Tibial artery (tissue), 4 donors: Measurements from ENCODE around the gene RERE.

Experiments used
- DNase-seq, 2 donors: peaks; one replicate each; pipeline ENCODE4 v3.0.0-alpha.2; 2019
- H3K27ac ChIP-seq, 2 donors: fragments of 200-600 bp; sonication (generic) in 1 of 2; 1 replicate in 1 of 2; 2 replicates in 1 of 2; pipeline ENCODE4 v1.5.1; 2018 to 2019; ENCODE audit warnings: mild to moderate bottlenecking in 1 of 2
- H3K27me3 ChIP-seq, 2 donors: fragments of 200-600 bp; sonication (generic) in 1 of 2; one replicate each; pipeline versions ENCODE4 v1.5.1 to v1.6.0; 2016 to 2019
- H3K36me3 ChIP-seq, 3 donors: fragments of 200-600 bp; sonication (generic) in 2 of 3; one replicate each; pipeline ENCODE4 v1.5.1; 2016 to 2019; ENCODE audit warnings: mild to moderate bottlenecking in 2 of 3
- H3K4me1 ChIP-seq, 4 donors: fragments of 200-600 bp; sonication (generic) in 2 of 4; 1 replicate in 3 of 4; 2 replicates in 1 of 4; pipeline ENCODE4 v1.5.1; 2016 to 2019
- H3K4me3 ChIP-seq, 2 donors: fragments of 200-600 bp; sonication (generic) in 1 of 2; 1 replicate in 1 of 2; 2 replicates in 1 of 2; pipeline ENCODE4 v1.5.1; 2018 to 2019; ENCODE audit warnings: mild to moderate bottlenecking in 2 of 2
- H3K9me3 ChIP-seq, 3 donors: fragments of 200-600 bp; sonication (generic) in 1 of 3; one replicate each; pipeline ENCODE4 v1.5.1; 2016 to 2019
- intact Hi-C: fragments of 100-400 bp; cut with DNase I; formaldehyde crosslinking; loops from one replicate; pipeline ENCODE4 v1.15.0; 2023; ENCODE audit warnings: low total_unique reads
- TF ChIP-seq, protein P1 (sequence below), 2 experiments: fragments of 200-600 bp in 1 of 2; fragments of 450-650 bp in 1 of 2; IDR thresholded peaks; one replicate each; pipeline ENCODE4 v1.5.1; 2017 to 2019; ENCODE audit warnings: antibody characterized with exemption in 2 of 2, mild to moderate bottlenecking in 1 of 2, moderate library complexity in 1 of 2

RERE gene

DNA sequence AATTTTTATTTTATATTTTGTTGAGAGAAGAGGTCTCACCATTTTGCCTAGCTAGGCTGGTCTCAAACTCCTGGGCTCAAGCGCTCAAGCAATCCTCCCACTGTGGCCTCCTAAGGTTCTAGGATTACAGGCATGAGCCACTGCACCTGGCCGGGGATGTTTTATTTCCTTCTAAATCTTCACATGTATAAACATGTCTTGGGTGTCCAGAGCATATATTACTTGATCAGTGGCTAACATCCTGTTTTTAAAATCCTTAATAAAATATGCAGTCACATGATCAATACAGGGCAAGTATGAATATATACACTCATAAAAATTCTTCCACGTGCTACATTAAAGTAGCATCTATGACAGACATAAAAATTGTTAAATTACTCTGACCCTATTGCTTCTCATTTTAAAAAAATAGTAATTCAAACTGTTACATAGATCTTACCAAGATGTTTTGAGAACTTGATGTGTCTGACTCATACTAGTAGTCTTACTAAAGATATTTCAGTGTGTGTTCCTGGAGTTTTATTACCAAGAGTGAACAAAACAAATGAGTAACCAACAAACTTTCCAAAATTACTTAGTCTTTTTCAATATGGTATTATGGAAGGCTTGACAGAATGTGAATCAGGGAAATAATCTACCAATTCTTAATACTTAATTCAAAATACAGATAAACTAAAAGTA is 277.0 kb downstream of the RERE start:
- peaks cover 0 to 3% (median 0%) of the 10 kb centered on the region in 3 donors for H3K36me3 ChIP-seq
- H3K4me1 ChIP-seq, result peaks cover 0 to 34% (median 9%) of the 10 kb centered on the region in 4 donors
- TF ChIP-seq, protein P1, sequence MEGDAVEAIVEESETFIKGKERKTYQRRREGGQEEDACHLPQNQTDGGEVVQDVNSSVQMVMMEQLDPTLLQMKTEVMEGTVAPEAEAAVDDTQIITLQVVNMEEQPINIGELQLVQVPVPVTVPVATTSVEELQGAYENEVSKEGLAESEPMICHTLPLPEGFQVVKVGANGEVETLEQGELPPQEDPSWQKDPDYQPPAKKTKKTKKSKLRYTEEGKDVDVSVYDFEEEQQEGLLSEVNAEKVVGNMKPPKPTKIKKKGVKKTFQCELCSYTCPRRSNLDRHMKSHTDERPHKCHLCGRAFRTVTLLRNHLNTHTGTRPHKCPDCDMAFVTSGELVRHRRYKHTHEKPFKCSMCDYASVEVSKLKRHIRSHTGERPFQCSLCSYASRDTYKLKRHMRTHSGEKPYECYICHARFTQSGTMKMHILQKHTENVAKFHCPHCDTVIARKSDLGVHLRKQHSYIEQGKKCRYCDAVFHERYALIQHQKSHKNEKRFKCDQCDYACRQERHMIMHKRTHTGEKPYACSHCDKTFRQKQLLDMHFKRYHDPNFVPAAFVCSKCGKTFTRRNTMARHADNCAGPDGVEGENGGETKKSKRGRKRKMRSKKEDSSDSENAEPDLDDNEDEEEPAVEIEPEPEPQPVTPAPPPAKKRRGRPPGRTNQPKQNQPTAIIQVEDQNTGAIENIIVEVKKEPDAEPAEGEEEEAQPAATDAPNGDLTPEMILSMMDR (IDR thresholded peaks at IDR 0.05), result no peak
- intact Hi-C loops, result no loop called here
- no peak for DNase-seq
- no peaks in the 10 kb centered on the region for H3K27me3 ChIP-seq
- H3K27ac ChIP-seq, result peak overlapping the region; percentile 65 to 79
- H3K4me3 ChIP-seq, result no peak overlapping the region
- H3K9me3 ChIP-seq, result no peaks in the 10 kb centered on the region

DNA sequence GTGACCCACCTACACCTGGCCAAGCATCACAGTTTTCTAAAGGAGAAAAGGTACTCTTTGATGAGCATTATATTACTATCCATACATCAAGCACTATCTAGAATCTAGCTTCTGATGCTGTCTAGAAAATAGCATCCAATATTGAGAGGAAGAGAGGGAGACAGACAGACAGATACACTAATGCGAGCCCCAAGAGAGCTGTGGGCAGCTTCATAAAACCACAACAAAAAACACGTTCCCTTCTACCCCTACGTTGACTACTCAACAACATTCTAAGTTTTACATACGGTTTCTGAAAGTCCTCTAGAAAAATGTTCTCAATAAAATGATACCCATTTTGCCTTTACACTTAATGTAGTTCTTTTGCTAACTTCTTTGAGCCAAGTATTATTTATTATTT is 277.8 kb downstream of the RERE start:
- intact Hi-C loops, result no loop called here

DNA sequence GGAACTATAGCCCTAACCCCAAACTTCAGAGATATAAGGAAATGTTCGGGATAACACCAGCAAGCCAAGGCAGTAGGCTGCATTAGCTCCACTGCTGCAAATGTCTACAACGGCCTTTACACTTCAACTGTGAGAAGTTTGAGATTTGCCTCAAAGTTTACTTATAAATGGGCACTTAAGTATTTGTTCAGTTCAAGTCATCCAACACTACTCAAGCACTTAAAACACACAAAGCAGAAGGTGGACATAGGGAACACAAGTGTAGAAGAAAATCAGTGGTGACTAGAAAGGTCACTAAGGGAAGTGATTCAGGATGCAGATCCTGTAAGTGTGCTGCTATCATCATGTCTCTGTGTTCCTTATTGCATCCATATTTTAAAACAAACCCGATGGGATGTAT is 278.9 kb downstream of the RERE start:
- Histone ChIP-seq H3K9me3 (no peaks in the 10 kb centered on the region), H3K4me1 (peaks cover 0 to 34% (median 9%) of the 10 kb centered on the region in 4 donors), H3K27me3 (no peaks in the 10 kb centered on the region), H3K36me3 (no peaks in the 10 kb centered on the region), H3K27ac (no peak overlapping the region), H3K4me3 (no peak overlapping the region)
- DNase-seq, result no peak
- intact Hi-C loops, result no loop called here
- TF ChIP-seq, protein P1 (IDR thresholded peaks at IDR 0.05), result no peak

More for the DNA sequence above, 277.8 kb downstream of the RERE start:
- peaks cover 0 to 3% (median 0%) of the 10 kb centered on the region in 3 donors for H3K36me3 ChIP-seq
- TF ChIP-seq, protein P1 (IDR thresholded peaks at IDR 0.05), result no peak
- H3K4me1 ChIP-seq, result peaks cover 0 to 34% (median 9%) of the 10 kb centered on the region in 4 donors
- no peak overlapping the region for H3K4me3 ChIP-seq
- H3K27me3 ChIP-seq, result no peaks in the 10 kb centered on the region
- H3K27ac ChIP-seq, result peak overlapping the region; percentile 65 to 79
- DNase-seq, result no peak
- no peaks in the 10 kb centered on the region for H3K9me3 ChIP-seq

DNA sequence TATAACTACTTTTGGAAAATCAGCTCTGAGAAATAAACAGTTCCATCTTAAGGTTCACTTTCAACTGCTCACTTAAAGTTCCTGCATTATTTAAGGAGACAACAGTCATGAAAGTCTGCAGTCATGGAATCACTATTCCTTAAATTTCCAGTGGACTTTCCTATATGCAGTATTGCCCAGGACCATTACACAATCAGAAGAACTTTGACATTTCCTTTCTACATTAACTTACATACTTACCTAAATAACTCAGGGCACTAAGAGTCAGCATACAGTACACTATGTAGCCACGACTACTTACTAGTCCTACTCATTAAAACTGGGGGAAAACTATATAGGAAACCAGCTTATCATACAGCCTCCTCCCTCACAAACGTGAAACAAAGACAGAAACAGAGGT is 279.4 kb downstream of the RERE start:
- Histone ChIP-seq H3K36me3 (no peaks in the 10 kb centered on the region), H3K27me3 (no peaks in the 10 kb centered on the region), H3K27ac (no peak overlapping the region), H3K4me1 (peaks cover 0 to 34% (median 9%) of the 10 kb centered on the region in 4 donors), H3K4me3 (no peak overlapping the region), H3K9me3 (no peaks in the 10 kb centered on the region)
- TF ChIP-seq, protein P1 (IDR thresholded peaks at IDR 0.05), result no peak
- intact Hi-C loops, result no loop called here
- no peak for DNase-seq

DNA sequence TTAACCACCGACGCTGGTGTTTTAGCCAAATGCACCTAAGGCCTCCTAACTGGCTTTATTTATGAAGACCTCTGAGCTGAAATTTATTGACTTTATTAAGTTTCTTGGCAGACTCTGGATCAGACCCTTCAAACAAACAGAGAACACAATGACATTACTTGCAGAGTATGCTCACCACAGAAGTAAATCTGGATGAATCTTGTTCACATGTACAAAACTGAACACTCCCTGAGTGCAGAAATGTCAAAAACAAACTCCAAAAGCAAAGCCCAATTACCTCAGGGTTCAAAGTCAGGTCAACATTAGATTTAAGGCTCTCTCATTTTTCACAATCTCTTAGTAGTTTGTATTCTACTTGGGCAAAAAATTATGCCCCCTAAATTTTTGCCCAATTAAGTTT is 280.9 kb downstream of the RERE start:
- H3K27ac ChIP-seq, result no peak overlapping the region
- H3K27me3 ChIP-seq, result no peaks in the 10 kb centered on the region
- intact Hi-C loops, result no loop called here
- no peaks in the 10 kb centered on the region for H3K9me3 ChIP-seq
- H3K4me3 ChIP-seq, result no peak overlapping the region
- no peak for DNase-seq
- H3K36me3 ChIP-seq, result no peaks in the 10 kb centered on the region
- H3K4me1 ChIP-seq, result peaks cover 0 to 24% (median 9%) of the 10 kb centered on the region in 4 donors
- TF ChIP-seq, protein P1 (IDR thresholded peaks at IDR 0.05), result no peak
